GM12878 (cell line): ENCODE data around the gene KDM8. TPM values are rescaled to one million over a fixed set of nuclear protein-coding genes. Genes with fewer than 3 reads are reported as not detected.

Source experiments
- ATAC-seq: fragments of 200-7000 bp; cut with Tn5 transposase; 3 replicates; pipeline ENCODE4 v1.9.1; 2020; ENCODE audit warnings: mild to moderate bottlenecking, moderate library complexity
- BruUV-seq: library from RNA; stranded (reverse); fragments of 400-500 nt; replicated peaks from 2 replicates; lab custom pipeline; 2021; lab: Mats Ljungman, UMichigan
- CTCF ChIA-PET: fragments of 300-600 bp; sonication (Branson Sonifier 250); formaldehyde crosslinking; extraction: SDS; loops from one replicate; lab custom pipeline; 2021; ENCODE audit warnings: inconsistent platforms; lab: Yijun Ruan, JAX
- POLR2A ChIA-PET: fragments of 350-600 bp; formaldehyde crosslinking; extraction: SDS; loops from one replicate; lab custom pipeline; 2021; ENCODE audit warnings: inconsistent platforms; lab: Charles Lee
- RAD21 ChIA-PET: fragments of 300-600 bp; sonication (Branson Sonifier 250); formaldehyde crosslinking; loops from one replicate; lab custom pipeline; 2023; ENCODE audit warnings: antibody characterized with exemption; ENCODE audit not compliant: unreplicated experiment; lab: Charles Lee
- SMC1A ChIA-PET: fragments of 300-600 bp; sonication (Branson Sonifier 250); formaldehyde crosslinking; loops from one replicate; lab custom pipeline; 2023; ENCODE audit not compliant: unreplicated experiment, uncharacterized antibody; lab: Charles Lee
- DNase-seq: peaks from one replicate; pipeline ENCODE4 v3.0.0-alpha.2; 2011; ENCODE audit warnings: low read depth, low spot score
- FAIRE-seq: peaks from 3 replicates; lab custom pipeline; 2011; peaks lifted over from hg19 to GRCh38; lab: Jason Lieb, UNC
- H2AFZ ChIP-seq: 2 replicates; pipeline ENCODE4 v1.6.0; 2011; ENCODE audit warnings: low read depth, low read length, control low read depth; ENCODE audit not compliant: control insufficient read depth
- H3K27ac ChIP-seq: 2 replicates; pipeline ENCODE4 v1.5.1; 2011; ENCODE audit warnings: control low read depth; ENCODE audit not compliant: control insufficient read depth, insufficient read depth
- H3K27me3 ChIP-seq, 2 experiments: replicated peaks in 1 of 2; 2 replicates each; pipeline versions ENCODE4 v1.6.0 to v1.6.1; 2011; ENCODE audit warnings: low read length in 1 of 2; ENCODE audit not compliant: control insufficient read depth in 2 of 2, insufficient read depth in 2 of 2
- H3K36me3 ChIP-seq, 2 experiments: 2 replicates each; pipeline ENCODE4 v1.5.1; 2011; ENCODE audit warnings: low read length in 1 of 2; ENCODE audit not compliant: control insufficient read depth in 2 of 2, insufficient read depth in 2 of 2
- H3K4me1 ChIP-seq: 2 replicates; pipeline ENCODE4 v1.6.1; 2011; ENCODE audit warnings: mild to moderate bottlenecking, low read length, moderate library complexity, mixed read lengths; ENCODE audit not compliant: control insufficient read depth, insufficient read depth
- H3K4me2 ChIP-seq: 2 replicates; pipeline ENCODE4 v1.6.0; 2011; ENCODE audit warnings: control low read depth; ENCODE audit not compliant: control insufficient read depth, insufficient read depth
- H3K4me3 ChIP-seq: fragments of 200-600 bp; sonication (generic); 2 replicates; pipeline ENCODE4 v1.5.1; 2016
- H3K79me2 ChIP-seq: 2 replicates; pipeline ENCODE4 v1.6.0; 2011; ENCODE audit warnings: low read length; ENCODE audit not compliant: control insufficient read depth, insufficient read depth
- H3K9ac ChIP-seq: 2 replicates; pipeline ENCODE4 v1.8.0; 2011; ENCODE audit warnings: low read length, control low read depth, mixed read lengths; ENCODE audit not compliant: control insufficient read depth, insufficient read depth
- H3K9me3 ChIP-seq: replicated peaks from 3 replicates; pipeline ENCODE4 v1.5.1; 2011; ENCODE audit warnings: mild to moderate bottlenecking, low read length; ENCODE audit not compliant: control insufficient read depth, insufficient read depth
- H4K20me1 ChIP-seq: 2 replicates; pipeline ENCODE4 v1.6.0; 2011; ENCODE audit not compliant: control insufficient read depth, insufficient read depth
- CHD1 ChIP-seq: IDR thresholded peaks from 2 replicates; pipeline ENCODE4 v1.6.1; 2012; ENCODE audit warnings: low read depth, low read length, improper control_type of control experiment
- CREB1 ChIP-seq: IDR thresholded peaks from 2 replicates; pipeline ENCODE4 v1.6.1; 2012; ENCODE audit warnings: low read depth, mild to moderate bottlenecking, inconsistent platforms
- EGR1 ChIP-seq, 2 experiments: IDR thresholded peaks; 1 replicate in 1 of 2; 2 replicates in 1 of 2; pipeline ENCODE4 v1.6.1; 2011 to 2012; ENCODE audit warnings: low read depth in 2 of 2, low read length in 2 of 2, borderline replicate concordance in 1 of 2, mild to moderate bottlenecking in 1 of 2, moderate library complexity in 1 of 2
- FOXK2 ChIP-seq: fragments of 450-650 bp; IDR thresholded peaks from 2 replicates; pipeline ENCODE4 v1.6.1; 2017; ENCODE audit warnings: mild to moderate bottlenecking, moderate library complexity
- POLR2A ChIP-seq: IDR thresholded peaks from 2 replicates; pipeline ENCODE4 v1.6.1; 2011; ENCODE audit warnings: low read depth, mild to moderate bottlenecking, low read length
- ZNF217 ChIP-seq: fragments of 450-650 bp; IDR thresholded peaks from 2 replicates; pipeline ENCODE4 v1.6.1; 2017; ENCODE audit warnings: antibody characterized with exemption, mild to moderate bottlenecking
- WGBS: methylation state at CpG from one replicate; pipeline ENCODE4 v1.1.6; 2016; ENCODE audit warnings: low lambda C conversion rate; ENCODE audit not compliant: insufficient replicate concordance, insufficient coverage; ENCODE audit errors: missing lambda C conversion rate; 5-methylcytosine and 5-hydroxymethylcytosine counted together
- in situ Hi-C: fragments of 300-500 bp; cut with MboI; formaldehyde crosslinking; loops from 9 replicates; pipeline ENCODE4 v1.14.3; 2018; ENCODE audit warnings: mixed read lengths
- intact Hi-C: fragments of 100-400 bp; cut with micrococcal nuclease; formaldehyde crosslinking; loops from one replicate; pipeline ENCODE4 v1.14.2; 2022; ENCODE audit not compliant: unreplicated experiment
- polyA plus RNA-seq, 11 experiments: library from polyadenylated mRNA; depleted of rRNA in 4 of 11; unstranded in 6 of 11; stranded (reverse) in 5 of 11; fragments of >200 nt; fragmentation: Nextera tagmentation in 4 of 11; fragmentation: Illumina TruSeq in 1 of 11; extraction: Ambion mirVana in 4 of 11; extraction: Trizol in 1 of 11; gene quantifications; 1 replicate in 1 of 11; 2 replicates in 10 of 11; pipeline versions ENCODE4 v1.2.1 to v1.2.3, GENCODE V29; 2011 to 2016; ENCODE audit warnings: inconsistent platforms in 2 of 11, missing spikeins in 2 of 11, low read depth in 1 of 11
- total RNA-seq, 4 experiments: library from RNA; depleted of rRNA in 3 of 4; stranded (reverse); fragments of >200 nt in 3 of 4; fragmentation: Illumina TruSeq in 1 of 4; extraction: Trizol in 1 of 4; gene quantifications; 2 replicates each; pipeline versions ENCODE4 v1.2.1 to v1.2.3, GENCODE V29; 2013 to 2021
- TF ChIP-seq, protein P1 (sequence below): fragments of 450-650 bp; IDR thresholded peaks from 2 replicates; pipeline ENCODE4 v1.6.1; 2017; ENCODE audit warnings: mild to moderate bottlenecking, moderate library complexity
- TF ChIP-seq, protein P2 (sequence below): fragments of 450-650 bp; IDR thresholded peaks from 2 replicates; pipeline ENCODE4 v1.6.1; 2018; ENCODE audit warnings: borderline replicate concordance, mild to moderate bottlenecking; ENCODE audit not compliant: partially characterized antibody
- TF ChIP-seq, protein P3 (sequence below): fragments of 450-650 bp; IDR thresholded peaks from 2 replicates; pipeline ENCODE4 v1.6.1; 2017; ENCODE audit warnings: mild to moderate bottlenecking, moderate library complexity
- TF ChIP-seq, protein P4 (sequence below): IDR thresholded peaks from 2 replicates; pipeline ENCODE4 v1.6.1; 2011; ENCODE audit warnings: mild to moderate bottlenecking, low read depth, low read length, moderate library complexity; ENCODE audit not compliant: insufficient replicate concordance

The KDM8 gene
- total and polyA plus RNA-seq, 10 of the 15 experiments (the other 5 are each of a cell fraction or from before 2014, with no cell fraction given): 0.79 to 8.9 (median 5.8) TPM

DNA sequence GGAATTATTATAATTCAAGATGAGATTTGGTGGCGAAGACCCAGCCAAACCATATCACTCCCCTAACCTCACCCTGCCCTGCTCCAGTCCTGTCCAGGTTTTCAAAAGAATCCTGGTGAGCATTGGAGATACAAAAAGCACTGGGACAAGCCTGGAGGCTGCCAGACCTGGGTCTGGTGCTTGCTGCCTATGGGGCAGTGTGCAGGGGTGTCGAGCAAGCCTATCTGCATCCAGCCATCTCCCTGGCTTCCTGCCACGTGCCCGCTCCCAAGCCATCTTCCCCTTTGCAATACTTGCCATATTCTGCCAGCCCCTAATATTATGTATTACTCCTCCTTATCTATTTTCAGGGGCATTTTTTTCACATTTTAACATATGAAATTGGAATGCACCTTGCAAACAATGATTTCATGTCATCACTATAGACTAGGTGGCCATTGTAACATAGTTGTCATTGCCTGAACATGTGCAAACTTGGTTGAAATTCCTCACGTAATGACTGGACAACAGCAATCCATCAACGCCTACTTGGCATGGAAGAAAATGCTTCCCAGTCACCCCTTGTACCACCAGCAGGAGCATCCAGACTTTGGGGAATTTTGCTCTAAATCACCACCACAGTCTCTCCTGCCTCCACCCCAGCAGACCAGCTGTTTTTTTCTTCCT is 8.1 kb upstream of the KDM8 start:
- no peak for TF ChIP-seq CREB1
- no peak for TF ChIP-seq EGR1 (IDR thresholded peaks at IDR 0.05; ENCODE audit: borderline replicate concordance in 1 of 2, low read depth in 2 of 2, low read length in 2 of 2)
- TF ChIP-seq, protein P1, sequence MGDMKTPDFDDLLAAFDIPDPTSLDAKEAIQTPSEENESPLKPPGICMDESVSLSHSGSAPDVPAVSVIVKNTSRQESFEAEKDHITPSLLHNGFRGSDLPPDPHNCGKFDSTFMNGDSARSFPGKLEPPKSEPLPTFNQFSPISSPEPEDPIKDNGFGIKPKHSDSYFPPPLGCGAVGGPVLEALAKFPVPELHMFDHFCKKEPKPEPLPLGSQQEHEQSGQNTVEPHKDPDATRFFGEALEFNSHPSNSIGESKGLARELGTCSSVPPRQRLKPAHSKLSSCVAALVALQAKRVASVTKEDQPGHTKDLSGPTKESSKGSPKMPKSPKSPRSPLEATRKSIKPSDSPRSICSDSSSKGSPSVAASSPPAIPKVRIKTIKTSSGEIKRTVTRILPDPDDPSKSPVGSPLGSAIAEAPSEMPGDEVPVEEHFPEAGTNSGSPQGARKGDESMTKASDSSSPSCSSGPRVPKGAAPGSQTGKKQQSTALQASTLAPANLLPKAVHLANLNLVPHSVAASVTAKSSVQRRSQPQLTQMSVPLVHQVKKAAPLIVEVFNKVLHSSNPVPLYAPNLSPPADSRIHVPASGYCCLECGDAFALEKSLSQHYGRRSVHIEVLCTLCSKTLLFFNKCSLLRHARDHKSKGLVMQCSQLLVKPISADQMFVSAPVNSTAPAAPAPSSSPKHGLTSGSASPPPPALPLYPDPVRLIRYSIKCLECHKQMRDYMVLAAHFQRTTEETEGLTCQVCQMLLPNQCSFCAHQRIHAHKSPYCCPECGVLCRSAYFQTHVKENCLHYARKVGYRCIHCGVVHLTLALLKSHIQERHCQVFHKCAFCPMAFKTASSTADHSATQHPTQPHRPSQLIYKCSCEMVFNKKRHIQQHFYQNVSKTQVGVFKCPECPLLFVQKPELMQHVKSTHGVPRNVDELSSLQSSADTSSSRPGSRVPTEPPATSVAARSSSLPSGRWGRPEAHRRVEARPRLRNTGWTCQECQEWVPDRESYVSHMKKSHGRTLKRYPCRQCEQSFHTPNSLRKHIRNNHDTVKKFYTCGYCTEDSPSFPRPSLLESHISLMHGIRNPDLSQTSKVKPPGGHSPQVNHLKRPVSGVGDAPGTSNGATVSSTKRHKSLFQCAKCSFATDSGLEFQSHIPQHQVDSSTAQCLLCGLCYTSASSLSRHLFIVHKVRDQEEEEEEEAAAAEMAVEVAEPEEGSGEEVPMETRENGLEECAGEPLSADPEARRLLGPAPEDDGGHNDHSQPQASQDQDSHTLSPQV: no peak
- TF ChIP-seq, protein P2, sequence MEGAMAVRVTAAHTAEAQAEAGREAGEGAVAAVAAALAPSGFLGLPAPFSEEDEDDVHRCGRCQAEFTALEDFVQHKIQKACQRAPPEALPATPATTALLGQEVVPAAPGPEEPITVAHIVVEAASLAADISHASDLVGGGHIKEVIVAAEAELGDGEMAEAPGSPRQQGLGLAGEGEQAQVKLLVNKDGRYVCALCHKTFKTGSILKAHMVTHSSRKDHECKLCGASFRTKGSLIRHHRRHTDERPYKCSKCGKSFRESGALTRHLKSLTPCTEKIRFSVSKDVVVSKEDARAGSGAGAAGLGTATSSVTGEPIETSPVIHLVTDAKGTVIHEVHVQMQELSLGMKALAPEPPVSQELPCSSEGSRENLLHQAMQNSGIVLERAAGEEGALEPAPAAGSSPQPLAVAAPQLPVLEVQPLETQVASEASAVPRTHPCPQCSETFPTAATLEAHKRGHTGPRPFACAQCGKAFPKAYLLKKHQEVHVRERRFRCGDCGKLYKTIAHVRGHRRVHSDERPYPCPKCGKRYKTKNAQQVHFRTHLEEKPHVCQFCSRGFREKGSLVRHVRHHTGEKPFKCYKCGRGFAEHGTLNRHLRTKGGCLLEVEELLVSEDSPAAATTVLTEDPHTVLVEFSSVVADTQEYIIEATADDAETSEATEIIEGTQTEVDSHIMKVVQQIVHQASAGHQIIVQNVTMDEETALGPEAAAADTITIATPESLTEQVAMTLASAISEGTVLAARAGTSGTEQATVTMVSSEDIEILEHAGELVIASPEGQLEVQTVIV: no peak
- TF ChIP-seq, protein P3, sequence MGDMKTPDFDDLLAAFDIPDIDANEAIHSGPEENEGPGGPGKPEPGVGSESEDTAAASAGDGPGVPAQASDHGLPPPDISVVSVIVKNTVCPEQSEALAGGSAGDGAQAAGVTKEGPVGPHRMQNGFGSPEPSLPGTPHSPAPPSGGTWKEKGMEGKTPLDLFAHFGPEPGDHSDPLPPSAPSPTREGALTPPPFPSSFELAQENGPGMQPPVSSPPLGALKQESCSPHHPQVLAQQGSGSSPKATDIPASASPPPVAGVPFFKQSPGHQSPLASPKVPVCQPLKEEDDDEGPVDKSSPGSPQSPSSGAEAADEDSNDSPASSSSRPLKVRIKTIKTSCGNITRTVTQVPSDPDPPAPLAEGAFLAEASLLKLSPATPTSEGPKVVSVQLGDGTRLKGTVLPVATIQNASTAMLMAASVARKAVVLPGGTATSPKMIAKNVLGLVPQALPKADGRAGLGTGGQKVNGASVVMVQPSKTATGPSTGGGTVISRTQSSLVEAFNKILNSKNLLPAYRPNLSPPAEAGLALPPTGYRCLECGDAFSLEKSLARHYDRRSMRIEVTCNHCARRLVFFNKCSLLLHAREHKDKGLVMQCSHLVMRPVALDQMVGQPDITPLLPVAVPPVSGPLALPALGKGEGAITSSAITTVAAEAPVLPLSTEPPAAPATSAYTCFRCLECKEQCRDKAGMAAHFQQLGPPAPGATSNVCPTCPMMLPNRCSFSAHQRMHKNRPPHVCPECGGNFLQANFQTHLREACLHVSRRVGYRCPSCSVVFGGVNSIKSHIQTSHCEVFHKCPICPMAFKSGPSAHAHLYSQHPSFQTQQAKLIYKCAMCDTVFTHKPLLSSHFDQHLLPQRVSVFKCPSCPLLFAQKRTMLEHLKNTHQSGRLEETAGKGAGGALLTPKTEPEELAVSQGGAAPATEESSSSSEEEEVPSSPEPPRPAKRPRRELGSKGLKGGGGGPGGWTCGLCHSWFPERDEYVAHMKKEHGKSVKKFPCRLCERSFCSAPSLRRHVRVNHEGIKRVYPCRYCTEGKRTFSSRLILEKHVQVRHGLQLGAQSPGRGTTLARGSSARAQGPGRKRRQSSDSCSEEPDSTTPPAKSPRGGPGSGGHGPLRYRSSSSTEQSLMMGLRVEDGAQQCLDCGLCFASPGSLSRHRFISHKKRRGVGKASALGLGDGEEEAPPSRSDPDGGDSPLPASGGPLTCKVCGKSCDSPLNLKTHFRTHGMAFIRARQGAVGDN: no peak
- TF ChIP-seq, protein P4, sequence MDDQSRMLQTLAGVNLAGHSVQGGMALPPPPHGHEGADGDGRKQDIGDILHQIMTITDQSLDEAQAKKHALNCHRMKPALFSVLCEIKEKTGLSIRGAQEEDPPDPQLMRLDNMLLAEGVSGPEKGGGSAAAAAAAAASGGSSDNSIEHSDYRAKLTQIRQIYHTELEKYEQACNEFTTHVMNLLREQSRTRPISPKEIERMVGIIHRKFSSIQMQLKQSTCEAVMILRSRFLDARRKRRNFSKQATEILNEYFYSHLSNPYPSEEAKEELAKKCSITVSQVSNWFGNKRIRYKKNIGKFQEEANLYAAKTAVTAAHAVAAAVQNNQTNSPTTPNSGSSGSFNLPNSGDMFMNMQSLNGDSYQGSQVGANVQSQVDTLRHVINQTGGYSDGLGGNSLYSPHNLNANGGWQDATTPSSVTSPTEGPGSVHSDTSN: no peak
- TF ChIP-seq CHD1: no peak
- TF ChIP-seq POLR2A: no peak
- TF ChIP-seq ZNF217: no peak
- TF ChIP-seq FOXK2: no peak
- 54% methylated on average over 6 of the region's 6 CpGs for WGBS
- peaks cover 13% of the 10 kb centered on the region for H3K4me1 ChIP-seq
- H4K20me1 ChIP-seq: no peaks in the 10 kb centered on the region
- intact Hi-C loops (no loop called here), in situ Hi-C loops (no loop called here)
- no peak overlapping the region for H3K4me2 ChIP-seq
- no peak overlapping the region for H3K4me3 ChIP-seq
- ATAC-seq: no peak
- H3K36me3 ChIP-seq: no peaks in the 10 kb centered on the region
- RAD21 ChIA-PET: interaction anchor here (1.1 kb wide), 1 partner anchor 40 kb away, joined by 3 read pairs; no protein-coding TSS in a partner anchor
- no peak for FAIRE-seq
- CTCF ChIA-PET: interaction anchor here (2.2 to 7.6 kb wide), 2 partner anchors 8 to 15 kb away, joined by 6 to 52 read pairs; partner anchors contain the start of gene KDM8
- H3K9ac ChIP-seq: no peak overlapping the region
- H3K27me3 ChIP-seq: no peaks in the 10 kb centered on the region
- POLR2A ChIA-PET: interaction anchor here (0.6 kb wide), 1 partner anchor 133 kb away, joined by 4 read pairs; no protein-coding TSS in a partner anchor
- no TSS peak for BruUV-seq
- H3K27ac ChIP-seq: no peak overlapping the region
- no peaks in the 10 kb centered on the region for H3K79me2 ChIP-seq
- H3K9me3 ChIP-seq: no peaks in the 10 kb centered on the region; the same call in 2 of the 3 replicates
- no peak for DNase-seq
- SMC1A ChIA-PET: no interaction called here
- no peak overlapping the region for H2AFZ ChIP-seq
